LNCaP clone FGC (cell line): ENCODE results near the gene CDK14.

Source experiments
- DNase-seq: peaks from one replicate; pipeline ENCODE4 v3.0.0-alpha.2; 2011; ENCODE audit warnings: low read depth
- H3K4me3 ChIP-seq: 2 replicates; pipeline ENCODE4 v1.5.1; 2011; ENCODE audit warnings: mild to moderate bottlenecking, low read depth, low read length, control low read depth
- CTCF ChIP-seq: IDR thresholded peaks from 2 replicates; pipeline ENCODE4 v1.5.1; 2012; ENCODE audit warnings: mild to moderate bottlenecking; ENCODE audit not compliant: control insufficient read depth, insufficient read depth; ENCODE audit errors: extremely low read depth

Gene CDK14

GRCh38 chr7:90648834-90649233 lies 52.7 kb downstream of the CDK14 start:
- no peak for DNase-seq
- TF ChIP-seq CTCF: no peak
- H3K4me3 ChIP-seq: no peak overlapping the region

GRCh38 chr7:90654718-90655427 lies 58.8 kb downstream of the CDK14 start:
- DNase-seq: no peak
- H3K4me3 ChIP-seq: no peak overlapping the region
- TF ChIP-seq CTCF: no peak

- no peak overlapping the region for H3K4me3 ChIP-seq
- DNase-seq: no peak
- no peak for TF ChIP-seq CTCF
Observed at GRCh38 chr7:90655566-90655965, 59.4 kb downstream of the CDK14 start.

GRCh38 chr7:90657481-90657880 lies 61.4 kb downstream of the CDK14 start:
- no peak for TF ChIP-seq CTCF
- H3K4me3 ChIP-seq: no peak overlapping the region
- DNase-seq: no peak

- H3K4me3 ChIP-seq: no peak overlapping the region
- no peak for DNase-seq
- TF ChIP-seq CTCF: no peak
Observed at GRCh38 chr7:90660100-90660499, 64.0 kb downstream of the CDK14 start.

GRCh38 chr7:90660819-90661218 lies 64.7 kb downstream of the CDK14 start:
- no peak for TF ChIP-seq CTCF
- no peak for DNase-seq

More at GRCh38 chr7:90660819-90661218, 64.7 kb downstream of the CDK14 start:
- no peak overlapping the region for H3K4me3 ChIP-seq
